Rectal smooth muscle tissue (tissue), 1 donor: Measurements from ENCODE around the gene TSHB.

Experiments
- H3K27ac ChIP-seq: one replicate; pipeline ENCODE4 v1.7.0; 2013; ENCODE audit warnings: low read depth, low read length, inconsistent platforms
- H3K27me3 ChIP-seq: one replicate; pipeline ENCODE4 v1.7.0; 2013; ENCODE audit warnings: low read length; ENCODE audit not compliant: control insufficient read depth, insufficient read depth
- H3K36me3 ChIP-seq: one replicate; pipeline ENCODE4 v1.7.0; 2013; ENCODE audit warnings: low read length; ENCODE audit not compliant: control insufficient read depth, insufficient read depth
- H3K4me1 ChIP-seq: one replicate; pipeline ENCODE4 v1.7.0; 2013; ENCODE audit warnings: low read length; ENCODE audit not compliant: control insufficient read depth, insufficient read depth
- H3K4me3 ChIP-seq: one replicate; pipeline ENCODE4 v1.7.0; 2013; ENCODE audit warnings: low read length
- H3K9ac ChIP-seq: one replicate; pipeline ENCODE4 v1.7.0; 2013; ENCODE audit warnings: low read length

The TSHB gene

DNA sequence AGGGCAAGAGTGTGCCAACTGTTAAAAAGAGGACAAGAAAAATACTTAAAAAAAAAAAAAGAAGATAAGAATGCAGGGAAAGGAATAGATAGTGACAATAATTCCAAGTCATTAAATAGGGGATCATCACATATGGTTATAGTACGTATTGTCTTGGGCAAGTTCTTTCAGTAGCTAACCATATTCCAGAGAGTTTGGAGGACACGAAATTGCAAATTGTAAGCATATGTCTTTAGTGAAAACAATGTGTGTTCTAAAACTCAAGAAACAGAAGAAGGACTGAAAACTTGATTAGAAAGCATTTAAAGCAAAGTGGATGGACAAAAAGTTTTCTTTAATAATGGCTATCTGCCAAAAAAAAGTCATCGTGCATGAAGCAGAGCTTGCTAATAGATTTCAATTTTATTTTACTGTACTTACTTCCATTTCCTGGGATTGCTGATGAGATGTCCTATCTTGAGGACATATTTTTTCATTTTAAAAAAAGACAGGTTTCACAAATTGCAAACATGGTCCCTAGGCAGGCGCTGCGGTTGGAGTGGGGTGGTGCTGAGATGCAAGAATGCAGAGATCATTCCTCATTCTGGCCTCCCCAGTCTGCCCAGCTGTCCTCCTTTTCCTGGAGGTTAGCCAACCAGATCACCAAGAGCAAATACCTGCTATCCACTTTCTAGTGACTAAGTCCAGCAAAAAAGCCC lies 47.8 kb downstream of the TSHB start:
- Histone ChIP-seq H3K9ac (no peak overlapping the region), H3K36me3 (no peaks in the 10 kb centered on the region), H3K4me3 (no peak overlapping the region), H3K27ac (no peak overlapping the region), H3K27me3 (no peaks in the 10 kb centered on the region), H3K4me1 (peaks cover 41% of the 10 kb centered on the region)

DNA sequence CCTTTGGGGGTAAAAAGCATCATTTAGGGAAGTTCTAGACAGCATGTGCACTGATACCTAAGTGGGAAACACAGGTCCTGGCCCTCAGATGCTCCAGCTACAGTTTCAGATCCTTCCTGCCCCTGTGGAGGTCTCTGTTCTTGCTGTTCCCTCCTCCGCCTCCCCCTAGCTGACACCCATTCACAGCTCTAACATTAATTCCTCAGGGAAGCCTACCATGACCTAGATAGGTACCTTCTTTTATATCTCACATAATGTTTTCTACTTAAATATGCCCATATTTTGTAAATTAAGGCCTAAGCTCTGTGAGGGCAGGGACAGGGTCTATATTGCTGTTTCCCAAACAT lies 48.3 kb downstream of the TSHB start:
- H3K27ac ChIP-seq: no peak overlapping the region
- peaks cover 44% of the 10 kb centered on the region for H3K4me1 ChIP-seq
- H3K36me3 ChIP-seq: no peaks in the 10 kb centered on the region
- H3K27me3 ChIP-seq: no peaks in the 10 kb centered on the region
- no peak overlapping the region for H3K9ac ChIP-seq
- no peak overlapping the region for H3K4me3 ChIP-seq

DNA sequence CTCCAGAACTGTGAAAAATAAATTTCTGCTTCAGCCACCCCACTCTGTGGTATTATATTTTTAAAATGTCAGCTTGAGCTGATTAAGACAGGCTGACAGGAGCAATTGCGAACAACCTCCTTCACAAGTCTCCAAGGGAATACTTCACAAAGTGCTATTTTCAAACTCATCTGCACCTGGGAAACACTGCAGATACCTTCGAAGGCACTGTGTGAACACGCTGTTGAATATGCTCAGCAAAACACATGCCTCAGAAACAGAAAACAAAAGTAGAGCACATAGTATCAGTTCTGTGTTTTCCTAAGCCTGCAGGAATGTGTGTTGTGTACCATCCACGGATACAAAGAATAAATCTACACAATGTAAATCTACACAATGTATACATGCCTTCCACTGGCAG lies 49.1 kb downstream of the TSHB start:
- Histone ChIP-seq H3K27me3 (no peaks in the 10 kb centered on the region), H3K27ac (no peak overlapping the region), H3K36me3 (no peaks in the 10 kb centered on the region), H3K4me1 (peaks cover 40% of the 10 kb centered on the region), H3K9ac (no peak overlapping the region), H3K4me3 (no peak overlapping the region)

DNA sequence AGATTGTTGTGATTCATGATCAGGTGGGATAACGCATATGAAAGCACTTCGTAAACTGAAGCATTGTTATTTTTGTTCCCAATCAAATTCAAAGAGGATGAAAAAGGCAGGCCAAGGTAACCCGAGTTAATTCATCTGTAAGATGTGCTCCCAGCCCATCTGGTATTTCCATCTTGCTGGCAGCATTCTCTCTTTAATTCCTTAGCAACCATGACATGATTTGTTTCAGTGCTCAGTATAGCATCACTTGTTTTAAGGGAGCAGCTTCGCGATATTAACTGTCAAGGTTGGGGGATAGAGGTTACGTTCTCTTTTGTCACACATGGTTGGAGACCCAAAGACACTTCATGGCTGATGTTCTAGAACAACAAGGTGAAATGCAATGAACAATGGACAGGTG lies 53.3 kb downstream of the TSHB start:
- no peaks in the 10 kb centered on the region for H3K36me3 ChIP-seq
- H3K4me1 ChIP-seq: peaks cover 36% of the 10 kb centered on the region
- no peaks in the 10 kb centered on the region for H3K27me3 ChIP-seq
- H3K9ac ChIP-seq: no peak overlapping the region
- peak overlapping the region; percentile 93 for H3K27ac ChIP-seq
- H3K4me3 ChIP-seq: no peak overlapping the region
